Ovary (tissue), 9 donors: ENCODE data around the gene TRIP6. TPM values are rescaled to one million over a fixed set of nuclear protein-coding genes. Genes with fewer than 3 reads are reported as not detected.
"Not testable (repeated sequence)": the region's sequence is repeated elsewhere in the genome, so short reads cannot be mapped to it uniquely, and the experiment has no call there.

Experiments used
- DNase-seq, 5 donors: peaks; one replicate each; pipeline ENCODE4 v3.0.0-alpha.2; 2019 to 2020
- H3K27ac ChIP-seq, 2 donors: fragments of 200-600 bp; one replicate each; pipeline versions ENCODE4 v1.5.1 to v1.8.0; 2019 to 2022
- H3K27me3 ChIP-seq: fragments of 200-600 bp; one replicate; pipeline ENCODE4 v1.8.0; 2022
- H3K36me3 ChIP-seq: fragments of 200-600 bp; sonication (generic); one replicate; pipeline ENCODE4 v1.5.1; 2019
- H3K4me1 ChIP-seq: one replicate; pipeline ENCODE4 v1.8.1; 2013; ENCODE audit warnings: mild to moderate bottlenecking, moderate library complexity; ENCODE audit not compliant: insufficient read depth
- H3K4me3 ChIP-seq: fragments of 200-600 bp; sonication (generic); one replicate; pipeline ENCODE4 v1.5.1; 2017
- H3K9me3 ChIP-seq, 2 donors: fragments of 200-600 bp in 1 of 2; sonication (generic) in 1 of 2; one replicate each; pipeline versions ENCODE4 v1.5.1 to v1.8.1; 2013 to 2019; ENCODE audit warnings: mild to moderate bottlenecking in 1 of 2, moderate library complexity in 1 of 2
- EP300 ChIP-seq: sonication (generic); formaldehyde crosslinking; IDR thresholded peaks from one replicate; pipeline ENCODE4 v1.6.1; 2017; ENCODE audit warnings: antibody characterized with exemption
- POLR2A ChIP-seq: fragments of 450-650 bp; IDR thresholded peaks from one replicate; pipeline ENCODE4 v1.6.1; 2017; ENCODE audit warnings: antibody characterized with exemption, mild to moderate bottlenecking, moderate library complexity
- WGBS, 3 donors: extraction: QIAGEN DNeasy Blood & Tissue Kit in 1 of 3; methylation state at CpG; one replicate each; pipeline versions ENCODE4 v1.1.5 to v1.1.7; 2013 to 2017; 5-methylcytosine and 5-hydroxymethylcytosine counted together
- intact Hi-C, 4 donors: fragments of 100-400 bp; cut with DNase I; formaldehyde crosslinking; loops; one replicate each; pipeline versions ENCODE4 v1.11.0 to v1.15.1; 2022 to 2023
- polyA plus RNA-seq, 2 donors: library from polyadenylated mRNA; stranded (reverse); fragments of 200-250 nt in 1 of 2; fragments of 350-450 nt in 1 of 2; fragmentation: Illumina TruSeq in 1 of 2; extraction: RNeasy Lipid Tissue Mini Kit (QIAGEN cat#74804) in 1 of 2; gene quantifications; one replicate each; pipeline ENCODE4 v1.2.3, GENCODE V29; 2013 to 2014
- total RNA-seq, 7 donors: library from RNA; depleted of rRNA in 2 of 7; stranded (reverse); fragments of >200 nt in 2 of 7; fragmentation: NEBNext Ultra II Directional in 3 of 7; extraction: Animal tissue kit (Norgen Biotek cat#: 25700) in 3 of 7; gene quantifications; one replicate each; pipeline versions ENCODE4 v1.1.0 to v1.2.4, GENCODE V29; 2016 to 2023
- TF ChIP-seq, protein P1 (sequence below), 3 donors: fragments of 450-650 bp in 2 of 3; fragments of 200-600 bp in 1 of 3; IDR thresholded peaks; one replicate each; pipeline versions ENCODE4 v1.5.1 to v1.8.0; 2016 to 2022; ENCODE audit warnings: antibody characterized with exemption in 3 of 3, mild to moderate bottlenecking in 1 of 3
- donor health status: DM: no; HTN: no; CAD: no; lungs with moderate emphysema.
- donor health status: DM: no; HTN: no; CAD: no.
- donor health status: Bipolar disorder and iron deficiency.
- donor health status: DM: yes; HTN: yes; CAD: no.
- donor health status: DM: no; HTN: no; CAD: no.
- donor health status: DM: yes; HTN: yes; CAD: no.

TRIP6 gene
- total and polyA plus RNA-seq, 9 donors, result 17.3 to 98.8 (median 72.5) TPM

DNA sequence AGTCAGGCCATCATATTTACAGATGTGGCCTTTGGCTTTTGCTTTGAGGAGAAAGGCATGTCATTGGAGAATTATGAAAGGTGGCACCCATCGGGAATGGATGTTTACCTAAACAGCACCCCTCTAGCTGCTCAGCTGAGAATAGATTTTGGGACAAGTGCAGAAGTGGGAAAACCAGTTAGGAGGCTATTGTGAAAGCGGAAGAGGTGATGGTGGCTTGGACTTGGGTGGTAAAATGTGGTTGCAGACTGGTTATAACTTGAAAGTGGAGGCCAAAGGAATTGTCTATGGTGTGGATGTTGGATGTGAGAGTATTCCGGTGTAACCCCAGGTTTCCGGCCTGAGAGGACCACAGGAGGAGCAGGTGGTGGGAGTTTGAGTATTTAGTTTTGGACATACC, 19.8 kb upstream of the TRIP6 start:
- no peaks in the 10 kb centered on the region for H3K36me3 ChIP-seq
- peaks cover 2% of the 10 kb centered on the region for H3K4me1 ChIP-seq
- H3K27me3 ChIP-seq, result no peaks in the 10 kb centered on the region
- H3K4me3 ChIP-seq, result no peak overlapping the region
- no peaks in the 10 kb centered on the region for H3K9me3 ChIP-seq
- intact Hi-C loops, result no loop called here
- DNase-seq, result no peak
- WGBS, 3 donors, result 94 to 96% (median 94%) methylated on average over 4 of the region's 4 CpGs
- TF ChIP-seq EP300 (no peak), POLR2A (no peak)
- TF ChIP-seq, protein P1, sequence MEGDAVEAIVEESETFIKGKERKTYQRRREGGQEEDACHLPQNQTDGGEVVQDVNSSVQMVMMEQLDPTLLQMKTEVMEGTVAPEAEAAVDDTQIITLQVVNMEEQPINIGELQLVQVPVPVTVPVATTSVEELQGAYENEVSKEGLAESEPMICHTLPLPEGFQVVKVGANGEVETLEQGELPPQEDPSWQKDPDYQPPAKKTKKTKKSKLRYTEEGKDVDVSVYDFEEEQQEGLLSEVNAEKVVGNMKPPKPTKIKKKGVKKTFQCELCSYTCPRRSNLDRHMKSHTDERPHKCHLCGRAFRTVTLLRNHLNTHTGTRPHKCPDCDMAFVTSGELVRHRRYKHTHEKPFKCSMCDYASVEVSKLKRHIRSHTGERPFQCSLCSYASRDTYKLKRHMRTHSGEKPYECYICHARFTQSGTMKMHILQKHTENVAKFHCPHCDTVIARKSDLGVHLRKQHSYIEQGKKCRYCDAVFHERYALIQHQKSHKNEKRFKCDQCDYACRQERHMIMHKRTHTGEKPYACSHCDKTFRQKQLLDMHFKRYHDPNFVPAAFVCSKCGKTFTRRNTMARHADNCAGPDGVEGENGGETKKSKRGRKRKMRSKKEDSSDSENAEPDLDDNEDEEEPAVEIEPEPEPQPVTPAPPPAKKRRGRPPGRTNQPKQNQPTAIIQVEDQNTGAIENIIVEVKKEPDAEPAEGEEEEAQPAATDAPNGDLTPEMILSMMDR (IDR thresholded peaks at IDR 0.05), result no peak
- H3K27ac ChIP-seq, result no peak overlapping the region

DNA sequence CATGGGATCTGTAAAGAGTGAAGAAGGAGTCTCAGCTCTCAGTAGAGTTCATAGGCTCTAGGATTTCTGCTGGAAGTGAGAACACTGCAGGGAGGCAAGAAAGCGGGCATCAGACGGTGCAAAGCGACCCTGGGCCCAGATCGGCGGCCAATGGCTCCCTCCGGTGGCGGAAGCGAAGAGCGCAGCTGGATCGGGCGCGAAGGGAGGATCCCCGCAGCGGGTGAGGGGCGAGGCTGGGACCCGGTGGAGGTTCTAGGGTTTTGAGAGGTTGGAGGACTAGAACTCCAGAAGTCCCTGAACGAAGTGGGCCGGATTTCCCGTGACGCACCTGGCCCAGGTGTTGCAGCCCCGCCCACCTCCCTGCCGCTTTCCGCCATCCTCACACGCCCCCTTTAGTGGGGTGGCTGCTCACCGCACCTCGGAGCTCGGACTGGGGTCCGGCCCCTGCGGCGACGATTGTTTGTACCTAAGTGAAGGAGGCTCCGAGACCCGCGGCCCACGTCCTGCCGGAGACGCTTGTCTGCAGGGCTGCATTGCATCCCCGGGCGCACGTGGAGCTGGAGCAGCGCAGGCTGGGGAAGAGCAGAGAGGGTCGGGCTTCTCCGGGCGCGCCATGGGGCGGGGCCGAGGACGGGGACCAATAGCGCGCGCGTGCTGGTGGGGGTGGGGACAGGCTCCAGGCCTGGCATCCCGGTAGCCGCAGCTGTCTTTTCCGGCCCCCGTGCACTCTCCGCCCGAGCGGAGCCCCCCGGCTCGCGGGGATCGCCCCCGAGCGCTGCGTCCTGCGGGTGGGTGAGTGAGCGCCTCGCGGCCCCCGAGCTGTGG, 14.9 kb upstream of the TRIP6 start, which contains the start of gene SLC12A9:
Gene SLC12A9, plus strand, starts transcription at position 666 of the 825 bp plus-strand sequence. CDS start 1,485 bp downstream, outside the sequence.
- no peak for TF ChIP-seq POLR2A
- TF ChIP-seq EP300, result no peak
- TF ChIP-seq, protein P1 (IDR thresholded peaks at IDR 0.05), result peak; percentile 94 to 95 (median 94)
- peak within 1 kb of the TSS; percentile 48 for H3K4me3 ChIP-seq
- 0% methylated on average over 67 to 71 of the region's 71 CpGs for WGBS, 3 donors
- H3K9me3 ChIP-seq, result no peaks in the 10 kb centered on the region
- peak; percentile 87 to 93 (median 90) for DNase-seq
- H3K27ac ChIP-seq, result peak within 1 kb of the TSS in 1 of 2 donors; percentile 66
- intact Hi-C loops, result loop anchor here (2.0 to 10.0 kb wide), 8 partner anchors 47 to 377 kb away; partner anchors contain the start of genes POP7 (in 2 of the 4), FBXO24 (in 1 of the 4), LRCH4 (in 1 of the 4) and TSC22D4 (in 1 of the 4)
- H3K4me1 ChIP-seq, result no peaks in the 10 kb centered on the region
- no peaks in the 10 kb centered on the region for H3K36me3 ChIP-seq
- H3K27me3 ChIP-seq, result no peaks in the 10 kb centered on the region

DNA sequence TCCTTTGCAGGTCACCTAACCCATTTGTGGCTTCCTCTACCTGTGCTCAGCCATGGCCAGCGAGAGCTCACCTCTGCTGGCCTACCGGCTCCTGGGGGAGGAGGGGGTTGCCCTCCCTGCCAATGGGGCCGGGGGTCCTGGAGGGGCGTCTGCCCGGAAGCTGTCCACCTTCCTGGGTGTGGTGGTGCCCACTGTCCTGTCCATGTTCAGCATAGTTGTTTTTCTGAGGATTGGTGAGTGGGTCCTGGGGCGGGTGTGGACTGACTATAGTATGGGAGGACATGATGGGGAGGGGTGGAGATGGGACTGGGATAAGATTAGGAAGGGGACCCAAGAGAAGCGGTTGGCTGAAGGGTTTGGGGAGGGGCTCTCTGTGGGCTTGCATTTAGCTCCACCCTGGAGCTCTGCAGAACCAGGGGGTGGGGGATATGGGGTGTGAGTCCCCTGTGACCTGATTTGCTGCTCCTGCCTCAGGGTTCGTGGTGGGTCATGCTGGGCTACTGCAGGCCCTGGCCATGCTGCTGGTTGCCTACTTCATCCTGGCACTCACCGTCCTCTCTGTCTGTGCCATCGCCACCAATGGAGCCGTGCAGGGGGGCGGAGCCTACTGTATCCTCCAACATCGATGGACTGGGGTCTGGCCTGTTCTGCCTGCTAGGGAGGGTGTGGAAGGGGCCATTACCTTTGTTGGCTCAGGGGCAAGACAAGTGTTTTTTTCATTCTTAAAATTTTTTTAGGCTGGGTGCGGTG, 12.9 kb upstream of the TRIP6 start:
- H3K27ac ChIP-seq, result no peak overlapping the region
- intact Hi-C loops, result loop anchor here (5.0 to 10.0 kb wide), 5 partner anchors 50 to 380 kb away; partner anchors contain the start of genes POP7 (in 2 of the 4), FBXO24 (in 1 of the 4), LRCH4 (in 1 of the 4) and TSC22D4 (in 1 of the 4)
- no peak overlapping the region for H3K4me3 ChIP-seq
- TF ChIP-seq, protein P1 (IDR thresholded peaks at IDR 0.05), result no peak
- TF ChIP-seq POLR2A, result no peak
- DNase-seq, result no peak
- H3K4me1 ChIP-seq, result no peaks in the 10 kb centered on the region
- H3K27me3 ChIP-seq, result no peaks in the 10 kb centered on the region
- 86 to 91% (median 89%) methylated on average over 14 of the region's 14 CpGs for WGBS, 3 donors
- no peaks in the 10 kb centered on the region for H3K9me3 ChIP-seq
- no peaks in the 10 kb centered on the region for H3K36me3 ChIP-seq

DNA sequence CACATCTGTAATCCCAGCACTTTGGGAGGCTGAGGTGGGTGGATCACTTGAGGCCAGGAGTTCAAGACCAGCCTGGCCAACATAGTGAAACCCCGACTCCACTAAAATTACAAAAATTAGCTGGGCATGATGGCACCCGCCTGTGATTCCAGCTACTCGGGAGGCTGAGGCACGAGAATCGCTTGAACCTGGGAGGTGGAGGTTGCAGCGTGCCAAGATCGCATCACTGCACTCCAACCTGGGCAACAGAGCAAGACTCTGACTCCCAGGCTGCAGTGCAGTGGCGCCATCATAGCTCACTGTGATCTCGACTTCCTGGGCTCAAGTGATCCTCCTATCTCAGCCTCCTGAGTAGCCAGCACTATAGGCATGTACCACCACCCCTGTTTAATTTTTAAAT, 12.3 kb upstream of the TRIP6 start:
- DNase-seq, result not testable (repeated sequence)
- 93 to 94% (median 94%) methylated on average over 9 of the region's 9 CpGs for WGBS, 3 donors

More for the DNA sequence above, 12.3 kb upstream of the TRIP6 start:
- not testable (repeated sequence) for H3K27ac ChIP-seq, H3K36me3 ChIP-seq, H3K4me3 ChIP-seq, H3K9me3 ChIP-seq, H3K27me3 ChIP-seq, H3K4me1 ChIP-seq
- intact Hi-C loops, result loop anchor here (5.0 to 10.0 kb wide), 5 partner anchors 50 to 380 kb away; partner anchors contain the start of genes POP7 (in 2 of the 4), FBXO24 (in 1 of the 4), LRCH4 (in 1 of the 4) and TSC22D4 (in 1 of the 4)
